Pancreas (tissue), 10 donors: ENCODE data around the gene ADAMTS7. TPM values are rescaled to one million over a fixed set of nuclear protein-coding genes. Genes with fewer than 3 reads are reported as not detected.
"Not testable (repeated sequence)": the region's sequence is repeated elsewhere in the genome, so short reads cannot be mapped to it uniquely, and the experiment has no call there.

Experiments
- ATAC-seq, 4 donors: fragments of 200-7000 bp; cut with Tn5 transposase; one replicate each; pipeline versions ENCODE4 v1.8.0 to v1.9.1; 2020; ENCODE audit warnings: mild to moderate bottlenecking in 4 of 4, moderate library complexity in 4 of 4
- DNase-seq, 6 donors: peaks; one replicate each; pipeline ENCODE4 v3.0.0-alpha.2; 2020
- FAIRE-seq: peaks from 2 replicates; lab custom pipeline; 2012; peaks lifted over from hg19 to GRCh38; lab: Jason Lieb, UNC
- H3K27ac ChIP-seq, 4 donors: fragments of 200-600 bp; sonication (generic); 1 replicate in 3 of 4; 2 replicates in 1 of 4; pipeline versions ENCODE4 v1.5.0 to v1.8.0; 2020
- H3K27me3 ChIP-seq, 4 donors: fragments of 200-600 bp; one replicate each; pipeline ENCODE4 v1.8.0; 2021
- H3K36me3 ChIP-seq, 3 donors: fragments of 200-600 bp; sonication (generic) in 1 of 3; one replicate each; pipeline versions ENCODE4 v1.5.0 to v1.8.0; 2020 to 2021
- H3K4me1 ChIP-seq, 3 donors: fragments of 200-600 bp; one replicate each; pipeline ENCODE4 v1.8.0; 2021
- H3K4me3 ChIP-seq, 4 donors: fragments of 200-600 bp; sonication (generic) in 2 of 4; one replicate each; pipeline versions ENCODE4 v1.5.0 to v1.8.0; 2020 to 2021
- H3K9me3 ChIP-seq, 4 donors: fragments of 200-600 bp; one replicate each; pipeline ENCODE4 v1.8.0; 2021
- CTCF ChIP-seq, 4 donors: fragments of 200-600 bp; sonication (generic) in 3 of 4; IDR thresholded peaks; one replicate each; pipeline versions ENCODE4 v1.5.0 to v1.8.0; 2021; ENCODE audit warnings: antibody characterized with exemption in 4 of 4
- WGBS, 2 donors: extraction: QIAGEN DNeasy Blood & Tissue Kit; methylation state at CpG; one replicate each; pipeline ENCODE4 v1.1.7; 2013; 5-methylcytosine and 5-hydroxymethylcytosine counted together
- intact Hi-C, 3 donors: fragments of 100-400 bp; cut with DNase I; formaldehyde crosslinking; loops; one replicate each; pipeline versions ENCODE4 v1.11.1 to v1.14.2; 2022
- polyA plus RNA-seq, 2 donors: library from polyadenylated mRNA; stranded (reverse); fragments of 200-250 nt; gene quantifications; one replicate each; pipeline ENCODE4 v1.2.3, GENCODE V29; 2013
- total RNA-seq, 6 donors: library from RNA; stranded (reverse); fragmentation: NEBNext Ultra II Directional in 4 of 6; extraction: Animal tissue kit (Norgen Biotek cat#: 25700) in 4 of 6; gene quantifications; one replicate each; pipeline versions ENCODE4 v1.2.1 to v1.2.4, GENCODE V29; 2021 to 2023
- donor health status: healthy with polysubstance abuse.
- donor health status: DM: no; HTN: no; CAD: no; lungs with moderate emphysema.
- donor health status: DM: no; HTN: no; CAD: no.
- donor health status: control.
- donor health status: control.
- donor health status: Bipolar disorder and iron deficiency.
- donor health status: DM: yes; HTN: yes; CAD: no.
- donor health status: DM: no; HTN: no; CAD: no.
- donor health status: DM: no; HTN: no; CAD: no.
- donor health status: DM: yes; HTN: yes; CAD: no.

The ADAMTS7 gene
- total and polyA plus RNA-seq, 8 donors = 0.20 to 1.4 (median 0.69) TPM

GRCh38 chr15:78788016-78788660 is 23.1 kb downstream of the ADAMTS7 start:
- Histone ChIP-seq H3K36me3 (no peaks in the 10 kb centered on the region), H3K27ac (no peak overlapping the region), H3K4me1 (no peaks in the 10 kb centered on the region), H3K9me3 (no peaks in the 10 kb centered on the region), H3K4me3 (no peak overlapping the region), H3K27me3 (no peaks in the 10 kb centered on the region)
- intact Hi-C loops = no loop called here
- TF ChIP-seq CTCF (IDR thresholded peaks at IDR 0.05) = no peak
- WGBS, 2 donors = 84 to 88% methylated on average over 14 of the region's 14 CpGs
- no peak for ATAC-seq
- no peak for FAIRE-seq
- DNase-seq = peak in 1 of 6 donors; percentile 35

- ATAC-seq, H3K27ac ChIP-seq, DNase-seq, FAIRE-seq, H3K4me1 ChIP-seq, H3K36me3 ChIP-seq, H3K9me3 ChIP-seq, H3K27me3 ChIP-seq, H3K4me3 ChIP-seq, intact Hi-C loops: not testable (repeated sequence)
- WGBS, 2 donors = 81 to 90% methylated on average over 1 to 2 of the region's 2 CpGs
These were observed 28.9 kb downstream of the ADAMTS7 start for GRCh38 chr15:78782402-78782801.

GRCh38 chr15:78781381-78781780 is 29.9 kb downstream of the ADAMTS7 start:
- H3K4me3 ChIP-seq, intact Hi-C loops, ATAC-seq, H3K9me3 ChIP-seq, DNase-seq, H3K27ac ChIP-seq, H3K4me1 ChIP-seq, FAIRE-seq, H3K36me3 ChIP-seq, H3K27me3 ChIP-seq: not testable (repeated sequence)
- 72 to 89% methylated on average over 3 to 4 of the region's 4 CpGs for WGBS, 2 donors

GRCh38 chr15:78779975-78780374 is 31.3 kb downstream of the ADAMTS7 start:
- H3K4me1 ChIP-seq, FAIRE-seq, H3K27ac ChIP-seq, H3K27me3 ChIP-seq, DNase-seq, H3K9me3 ChIP-seq, H3K4me3 ChIP-seq, intact Hi-C loops, H3K36me3 ChIP-seq: not testable (repeated sequence)
- 55 to 88% methylated on average over 1 of the region's 9 CpGs for WGBS, 2 donors
- peak in 2 of 4 donors; percentile 15 to 28 for ATAC-seq

- H3K4me1 ChIP-seq, ATAC-seq, H3K27me3 ChIP-seq, FAIRE-seq, H3K36me3 ChIP-seq, H3K27ac ChIP-seq, H3K9me3 ChIP-seq, H3K4me3 ChIP-seq, intact Hi-C loops: not testable (repeated sequence)
- 79 to 84% methylated on average over 8 to 11 of the region's 11 CpGs for WGBS, 2 donors
- DNase-seq = peak in 1 of 6 donors; percentile 32
These were observed 32.0 kb downstream of the ADAMTS7 start for GRCh38 chr15:78779176-78779785.

- Histone ChIP-seq H3K27me3 (no peaks in the 10 kb centered on the region), H3K36me3 (no peaks in the 10 kb centered on the region), H3K9me3 (no peaks in the 10 kb centered on the region), H3K4me3 (no peak overlapping the region), H3K27ac (no peak overlapping the region), H3K4me1 (no peaks in the 10 kb centered on the region)
- no peak for TF ChIP-seq CTCF (IDR thresholded peaks at IDR 0.05)
- intact Hi-C loops = no loop called here
- 80 to 81% methylated on average over 5 of the region's 5 CpGs for WGBS, 2 donors
- no peak for ATAC-seq
- FAIRE-seq = no peak
- peak in 1 of 6 donors; percentile 36 for DNase-seq
These were observed 32.8 kb downstream of the ADAMTS7 start for GRCh38 chr15:78778422-78778821.

- ATAC-seq = peak in 1 of 4 donors; percentile 34
- intact Hi-C loops, H3K27ac ChIP-seq, H3K36me3 ChIP-seq, H3K4me3 ChIP-seq, H3K4me1 ChIP-seq, H3K27me3 ChIP-seq, H3K9me3 ChIP-seq, FAIRE-seq: not testable (repeated sequence)
- DNase-seq = peak in 1 of 6 donors; percentile 52
- WGBS, 2 donors = 61 to 66% methylated on average over 12 of the region's 12 CpGs
These were observed 33.3 kb downstream of the ADAMTS7 start for GRCh38 chr15:78777953-78778345.

- ATAC-seq, H3K4me3 ChIP-seq, H3K9me3 ChIP-seq, H3K27ac ChIP-seq, H3K4me1 ChIP-seq, H3K27me3 ChIP-seq, intact Hi-C loops, FAIRE-seq, H3K36me3 ChIP-seq: not testable (repeated sequence)
- peak in 1 of 6 donors; percentile 51 for DNase-seq
- 80 to 85% methylated on average over 23 to 26 of the region's 26 CpGs for WGBS, 2 donors
These were observed 33.8 kb downstream of the ADAMTS7 start for GRCh38 chr15:78777290-78777952.

GRCh38 chr15:78776046-78776925 is 35.0 kb downstream of the ADAMTS7 start:
- H3K27me3 ChIP-seq, H3K27ac ChIP-seq, H3K36me3 ChIP-seq, ATAC-seq, H3K4me1 ChIP-seq, FAIRE-seq, H3K4me3 ChIP-seq, H3K9me3 ChIP-seq, intact Hi-C loops: not testable (repeated sequence)
- WGBS, 2 donors = 85 to 90% methylated on average over 22 to 25 of the region's 25 CpGs
- peak in 1 of 6 donors; percentile 38 for DNase-seq
